TTC549 (cell line): ENCODE results near the gene KLK12.

Experiments
- FAIRE-seq: peaks from 2 replicates; lab custom pipeline; 2012; peaks lifted over from hg19 to GRCh38; lab: Jason Lieb, UNC

The KLK12 gene

GRCh38 chr19:50979758-50980157 is 55.0 kb downstream of the KLK12 start:
- no peak for FAIRE-seq
